GM23338 (cell line): ENCODE measurements around the gene PTPRR. TPM values are rescaled to one million over a fixed set of nuclear protein-coding genes. Genes with fewer than 3 reads are reported as not detected.

Experiments used
- ATAC-seq: fragments of 200-7000 bp; cut with Tn5 transposase; 3 replicates; pipeline ENCODE4 v1.9.1; 2020
- DNase-seq: peaks from one replicate; pipeline ENCODE4 v3.0.0-alpha.2; 2015; ENCODE audit warnings: low spot score
- H2AFZ ChIP-seq: fragments of 200-600 bp; sonication (generic); 2 replicates; pipeline ENCODE4 v1.8.0; 2016; ENCODE audit warnings: antibody characterized with exemption, mild to moderate bottlenecking, moderate library complexity
- H3F3A ChIP-seq: fragments of 200-600 bp; sonication (generic); replicated peaks from 2 replicates; pipeline ENCODE4 v1.8.0; 2017; ENCODE audit warnings: antibody characterized with exemption, mixed run types, low read depth
- H3K27ac ChIP-seq: fragments of 200-600 bp; sonication (generic); 2 replicates; pipeline ENCODE4 v1.6.1; 2016; ENCODE audit warnings: low read depth
- H3K27me3 ChIP-seq: fragments of 200-600 bp; sonication (generic); 2 replicates; pipeline ENCODE4 v1.8.0; 2016; ENCODE audit warnings: mild to moderate bottlenecking, mixed run types, moderate library complexity; ENCODE audit not compliant: insufficient read depth
- H3K36me3 ChIP-seq: fragments of 200-600 bp; sonication (generic); 2 replicates; pipeline ENCODE4 v1.8.0; 2016; ENCODE audit warnings: mild to moderate bottlenecking; ENCODE audit not compliant: insufficient read depth
- H3K4me1 ChIP-seq: fragments of 200-600 bp; sonication (generic); 2 replicates; pipeline ENCODE4 v1.8.0; 2016; ENCODE audit warnings: mild to moderate bottlenecking, moderate library complexity; ENCODE audit not compliant: insufficient read depth
- H3K4me2 ChIP-seq: fragments of 200-600 bp; sonication (generic); 2 replicates; pipeline ENCODE4 v1.7.1; 2017; ENCODE audit warnings: mixed run types
- H3K4me3 ChIP-seq: fragments of 200-600 bp; sonication (generic); 2 replicates; pipeline ENCODE4 v1.6.1; 2016; ENCODE audit warnings: mixed run types
- H3K79me2 ChIP-seq: fragments of 200-600 bp; sonication (generic); replicated peaks from 2 replicates; pipeline ENCODE4 v1.8.0; 2017; ENCODE audit warnings: mild to moderate bottlenecking; ENCODE audit not compliant: insufficient read depth
- H3K9me2 ChIP-seq: fragments of 200-600 bp; sonication (generic); 2 replicates; pipeline ENCODE4 v1.8.0; 2017; ENCODE audit not compliant: insufficient read depth
- H4K20me1 ChIP-seq: fragments of 200-600 bp; sonication (generic); replicated peaks from 2 replicates; pipeline ENCODE4 v1.8.0; 2017; ENCODE audit warnings: mild to moderate bottlenecking; ENCODE audit not compliant: insufficient read depth
- H3K27ac Mint-ChIP-seq: 2 replicates; pipeline ENCODE4 v1.8.0; 2020; ENCODE audit warnings: inconsistent platforms, mild to moderate bottlenecking, moderate library complexity, mixed read lengths
- H3K27me3 Mint-ChIP-seq: 3 replicates; pipeline ENCODE4 v1.8.0; 2022; ENCODE audit warnings: low read depth, mild to moderate bottlenecking, moderate library complexity, mixed read lengths, inconsistent platforms; ENCODE audit not compliant: insufficient read depth, poor library complexity
- H3K36me3 Mint-ChIP-seq: 3 replicates; pipeline ENCODE4 v1.8.0; 2021; ENCODE audit warnings: low read depth, mild to moderate bottlenecking, inconsistent platforms, moderate library complexity, mixed read lengths
- H3K4me1 Mint-ChIP-seq: 3 replicates; pipeline ENCODE4 v1.8.0; 2020; ENCODE audit warnings: mild to moderate bottlenecking, inconsistent platforms, mixed read lengths
- H3K4me3 Mint-ChIP-seq: 3 replicates; pipeline ENCODE4 v1.8.0; 2021; ENCODE audit warnings: moderate library complexity, mild to moderate bottlenecking, inconsistent platforms, mixed read lengths
- H3K9me3 Mint-ChIP-seq: 3 replicates; pipeline ENCODE4 v1.8.0; 2020; ENCODE audit warnings: moderate library complexity, mild to moderate bottlenecking, inconsistent platforms, mixed read lengths
- CREB1 ChIP-seq: fragments of 250-450 bp; sonication (Bioruptor Pico); IDR thresholded peaks from 2 replicates; pipeline ENCODE4 v1.5.0; 2020; ENCODE audit warnings: low read depth, mild to moderate bottlenecking, moderate library complexity
- CTCF ChIP-seq, 2 experiments: fragments of 200-600 bp in 1 of 2; sonication (generic) in 1 of 2; conservative IDR thresholded peaks; 2 replicates each; pipeline versions ENCODE4 v1.5.1 to v1.6.1; 2016 to 2017; ENCODE audit warnings: antibody characterized with exemption in 2 of 2, low read depth in 2 of 2, mild to moderate bottlenecking in 2 of 2, moderate library complexity in 1 of 2
- EZH2 ChIP-seq: fragments of 200-600 bp; sonication (generic); IDR thresholded peaks from one replicate; pipeline ENCODE4 v1.8.0; 2017; ENCODE audit warnings: antibody characterized with exemption, mild to moderate bottlenecking, low read depth; ENCODE audit not compliant: unreplicated experiment
- polyA plus RNA-seq: library from polyadenylated mRNA; unstranded; fragments of >200 nt; fragmentation: Nextera tagmentation; extraction: Ambion mirVana; gene quantifications from 2 replicates; pipeline ENCODE4 v1.2.1, GENCODE V29; 2016
- total RNA-seq: library from RNA; depleted of rRNA; stranded (reverse); fragments of >200 nt; shearing (Covaris generic); gene quantifications from 2 replicates; pipeline ENCODE4 v1.2.3, GENCODE V29; 2014
- TF ChIP-seq, protein P1 (sequence below): fragments of 250-450 bp; sonication (Bioruptor Pico); IDR thresholded peaks from 2 replicates; pipeline ENCODE4 v1.5.0; 2020; ENCODE audit warnings: mild to moderate bottlenecking, moderate library complexity
- TF ChIP-seq, protein P2 (sequence below): IDR thresholded peaks from one replicate; pipeline ENCODE4 v1.6.1; 2018; ENCODE audit warnings: antibody characterized with exemption; ENCODE audit not compliant: unreplicated experiment
- TF ChIP-seq, protein P3 (sequence below): IDR thresholded peaks from 2 replicates; pipeline ENCODE4 v1.6.1; 2016; ENCODE audit warnings: antibody characterized with exemption

Gene PTPRR
- total and polyA plus RNA-seq, 2 experiments from 2014 or later: 0.26 to 0.76 TPM

- TF ChIP-seq, protein P1, sequence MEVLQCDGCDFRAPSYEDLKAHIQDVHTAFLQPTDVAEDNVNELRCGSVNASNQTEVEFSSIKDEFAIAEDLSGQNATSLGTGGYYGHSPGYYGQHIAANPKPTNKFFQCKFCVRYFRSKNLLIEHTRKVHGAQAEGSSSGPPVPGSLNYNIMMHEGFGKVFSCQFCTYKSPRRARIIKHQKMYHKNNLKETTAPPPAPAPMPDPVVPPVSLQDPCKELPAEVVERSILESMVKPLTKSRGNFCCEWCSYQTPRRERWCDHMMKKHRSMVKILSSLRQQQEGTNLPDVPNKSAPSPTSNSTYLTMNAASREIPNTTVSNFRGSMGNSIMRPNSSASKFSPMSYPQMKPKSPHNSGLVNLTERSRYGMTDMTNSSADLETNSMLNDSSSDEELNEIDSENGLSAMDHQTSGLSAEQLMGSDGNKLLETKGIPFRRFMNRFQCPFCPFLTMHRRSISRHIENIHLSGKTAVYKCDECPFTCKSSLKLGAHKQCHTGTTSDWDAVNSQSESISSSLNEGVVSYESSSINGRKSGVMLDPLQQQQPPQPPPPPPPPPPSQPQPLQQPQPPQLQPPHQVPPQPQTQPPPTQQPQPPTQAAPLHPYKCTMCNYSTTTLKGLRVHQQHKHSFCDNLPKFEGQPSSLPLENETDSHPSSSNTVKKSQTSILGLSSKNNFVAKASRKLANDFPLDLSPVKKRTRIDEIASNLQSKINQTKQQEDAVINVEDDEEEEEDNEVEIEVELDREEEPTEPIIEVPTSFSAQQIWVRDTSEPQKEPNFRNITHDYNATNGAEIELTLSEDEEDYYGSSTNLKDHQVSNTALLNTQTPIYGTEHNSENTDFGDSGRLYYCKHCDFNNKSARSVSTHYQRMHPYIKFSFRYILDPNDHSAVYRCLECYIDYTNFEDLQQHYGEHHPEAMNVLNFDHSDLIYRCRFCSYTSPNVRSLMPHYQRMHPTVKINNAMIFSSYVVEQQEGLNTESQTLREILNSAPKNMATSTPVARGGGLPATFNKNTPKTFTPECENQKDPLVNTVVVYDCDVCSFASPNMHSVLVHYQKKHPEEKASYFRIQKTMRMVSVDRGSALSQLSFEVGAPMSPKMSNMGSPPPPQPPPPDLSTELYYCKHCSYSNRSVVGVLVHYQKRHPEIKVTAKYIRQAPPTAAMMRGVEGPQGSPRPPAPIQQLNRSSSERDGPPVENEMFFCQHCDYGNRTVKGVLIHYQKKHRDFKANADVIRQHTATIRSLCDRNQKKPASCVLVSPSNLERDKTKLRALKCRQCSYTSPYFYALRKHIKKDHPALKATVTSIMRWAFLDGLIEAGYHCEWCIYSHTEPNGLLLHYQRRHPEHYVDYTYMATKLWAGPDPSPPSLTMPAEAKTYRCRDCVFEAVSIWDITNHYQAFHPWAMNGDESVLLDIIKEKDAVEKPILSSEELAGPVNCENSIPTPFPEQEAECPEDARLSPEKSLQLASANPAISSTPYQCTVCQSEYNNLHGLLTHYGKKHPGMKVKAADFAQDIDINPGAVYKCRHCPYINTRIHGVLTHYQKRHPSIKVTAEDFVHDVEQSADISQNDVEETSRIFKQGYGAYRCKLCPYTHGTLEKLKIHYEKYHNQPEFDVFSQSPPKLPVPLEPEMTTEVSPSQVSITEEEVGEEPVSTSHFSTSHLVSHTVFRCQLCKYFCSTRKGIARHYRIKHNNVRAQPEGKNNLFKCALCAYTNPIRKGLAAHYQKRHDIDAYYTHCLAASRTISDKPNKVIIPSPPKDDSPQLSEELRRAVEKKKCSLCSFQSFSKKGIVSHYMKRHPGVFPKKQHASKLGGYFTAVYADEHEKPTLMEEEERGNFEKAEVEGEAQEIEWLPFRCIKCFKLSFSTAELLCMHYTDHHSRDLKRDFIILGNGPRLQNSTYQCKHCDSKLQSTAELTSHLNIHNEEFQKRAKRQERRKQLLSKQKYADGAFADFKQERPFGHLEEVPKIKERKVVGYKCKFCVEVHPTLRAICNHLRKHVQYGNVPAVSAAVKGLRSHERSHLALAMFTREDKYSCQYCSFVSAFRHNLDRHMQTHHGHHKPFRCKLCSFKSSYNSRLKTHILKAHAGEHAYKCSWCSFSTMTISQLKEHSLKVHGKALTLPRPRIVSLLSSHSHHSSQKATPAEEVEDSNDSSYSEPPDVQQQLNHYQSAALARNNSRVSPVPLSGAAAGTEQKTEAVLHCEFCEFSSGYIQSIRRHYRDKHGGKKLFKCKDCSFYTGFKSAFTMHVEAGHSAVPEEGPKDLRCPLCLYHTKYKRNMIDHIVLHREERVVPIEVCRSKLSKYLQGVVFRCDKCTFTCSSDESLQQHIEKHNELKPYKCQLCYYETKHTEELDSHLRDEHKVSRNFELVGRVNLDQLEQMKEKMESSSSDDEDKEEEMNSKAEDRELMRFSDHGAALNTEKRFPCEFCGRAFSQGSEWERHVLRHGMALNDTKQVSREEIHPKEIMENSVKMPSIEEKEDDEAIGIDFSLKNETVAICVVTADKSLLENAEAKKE (CRISPR knock-in tag): no peak
- no peak for TF ChIP-seq CREB1
- TF ChIP-seq, protein P2, sequence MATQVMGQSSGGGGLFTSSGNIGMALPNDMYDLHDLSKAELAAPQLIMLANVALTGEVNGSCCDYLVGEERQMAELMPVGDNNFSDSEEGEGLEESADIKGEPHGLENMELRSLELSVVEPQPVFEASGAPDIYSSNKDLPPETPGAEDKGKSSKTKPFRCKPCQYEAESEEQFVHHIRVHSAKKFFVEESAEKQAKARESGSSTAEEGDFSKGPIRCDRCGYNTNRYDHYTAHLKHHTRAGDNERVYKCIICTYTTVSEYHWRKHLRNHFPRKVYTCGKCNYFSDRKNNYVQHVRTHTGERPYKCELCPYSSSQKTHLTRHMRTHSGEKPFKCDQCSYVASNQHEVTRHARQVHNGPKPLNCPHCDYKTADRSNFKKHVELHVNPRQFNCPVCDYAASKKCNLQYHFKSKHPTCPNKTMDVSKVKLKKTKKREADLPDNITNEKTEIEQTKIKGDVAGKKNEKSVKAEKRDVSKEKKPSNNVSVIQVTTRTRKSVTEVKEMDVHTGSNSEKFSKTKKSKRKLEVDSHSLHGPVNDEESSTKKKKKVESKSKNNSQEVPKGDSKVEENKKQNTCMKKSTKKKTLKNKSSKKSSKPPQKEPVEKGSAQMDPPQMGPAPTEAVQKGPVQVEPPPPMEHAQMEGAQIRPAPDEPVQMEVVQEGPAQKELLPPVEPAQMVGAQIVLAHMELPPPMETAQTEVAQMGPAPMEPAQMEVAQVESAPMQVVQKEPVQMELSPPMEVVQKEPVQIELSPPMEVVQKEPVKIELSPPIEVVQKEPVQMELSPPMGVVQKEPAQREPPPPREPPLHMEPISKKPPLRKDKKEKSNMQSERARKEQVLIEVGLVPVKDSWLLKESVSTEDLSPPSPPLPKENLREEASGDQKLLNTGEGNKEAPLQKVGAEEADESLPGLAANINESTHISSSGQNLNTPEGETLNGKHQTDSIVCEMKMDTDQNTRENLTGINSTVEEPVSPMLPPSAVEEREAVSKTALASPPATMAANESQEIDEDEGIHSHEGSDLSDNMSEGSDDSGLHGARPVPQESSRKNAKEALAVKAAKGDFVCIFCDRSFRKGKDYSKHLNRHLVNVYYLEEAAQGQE: no peak
Measured at GRCh38 chr12:70748809-70749208, 171.7 kb downstream of the PTPRR start (continued).

- no peaks in the 10 kb centered on the region for H3K36me3 Mint-ChIP-seq
- H3K4me3 ChIP-seq: no peak overlapping the region
- H3K79me2 ChIP-seq: no peaks in the 10 kb centered on the region
- H3K4me3 Mint-ChIP-seq: no peak overlapping the region
- H3F3A ChIP-seq: no peaks in the 10 kb centered on the region
- H3K27me3 Mint-ChIP-seq: no peaks in the 10 kb centered on the region
- no peak overlapping the region for H3K4me2 ChIP-seq
- H3K4me1 Mint-ChIP-seq: peaks cover 2% of the 10 kb centered on the region
- H3K9me2 ChIP-seq: peaks cover 14% of the 10 kb centered on the region
- H3K9me3 Mint-ChIP-seq: no peaks in the 10 kb centered on the region
- DNase-seq: no peak
- no peaks in the 10 kb centered on the region for H3K27me3 ChIP-seq
- no peak overlapping the region for H3K27ac ChIP-seq
- no peak overlapping the region for H2AFZ ChIP-seq
- no peaks in the 10 kb centered on the region for H3K4me1 ChIP-seq
- no peak overlapping the region for H3K27ac Mint-ChIP-seq
- H3K36me3 ChIP-seq: no peaks in the 10 kb centered on the region
- ATAC-seq: no peak
- H4K20me1 ChIP-seq: no peaks in the 10 kb centered on the region
- TF ChIP-seq CTCF (conservative IDR thresholded peaks at IDR 0.05; ENCODE audit: low read depth in 2 of 2): no peak
- no peak for TF ChIP-seq CREB1
- TF ChIP-seq, protein P3, sequence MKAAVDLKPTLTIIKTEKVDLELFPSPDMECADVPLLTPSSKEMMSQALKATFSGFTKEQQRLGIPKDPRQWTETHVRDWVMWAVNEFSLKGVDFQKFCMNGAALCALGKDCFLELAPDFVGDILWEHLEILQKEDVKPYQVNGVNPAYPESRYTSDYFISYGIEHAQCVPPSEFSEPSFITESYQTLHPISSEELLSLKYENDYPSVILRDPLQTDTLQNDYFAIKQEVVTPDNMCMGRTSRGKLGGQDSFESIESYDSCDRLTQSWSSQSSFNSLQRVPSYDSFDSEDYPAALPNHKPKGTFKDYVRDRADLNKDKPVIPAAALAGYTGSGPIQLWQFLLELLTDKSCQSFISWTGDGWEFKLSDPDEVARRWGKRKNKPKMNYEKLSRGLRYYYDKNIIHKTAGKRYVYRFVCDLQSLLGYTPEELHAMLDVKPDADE: no peak
- no peak for TF ChIP-seq EZH2
Measured at GRCh38 chr12:70747445-70748260, 172.9 kb downstream of the PTPRR start.
